K562 (cell line): ENCODE data around the gene DNAJC17. TPM values are rescaled to one million over a fixed set of nuclear protein-coding genes. Genes with fewer than 3 reads are reported as not detected.

Experiments used
- ATF1 ChIP-seq, 2 experiments: fragments of 450-650 bp in 1 of 2; IDR thresholded peaks; 2 replicates each; pipeline ENCODE4 v1.6.1; 2016; ENCODE audit warnings: missing compliant biosample characterization in 1 of 2, missing genetic modification characterization in 1 of 2
- CTBP1 ChIP-seq: fragments of 450-650 bp; IDR thresholded peaks from 2 replicates; pipeline ENCODE4 v1.6.1; 2016; ENCODE audit warnings: borderline replicate concordance
- HDAC1 ChIP-seq, 2 experiments: fragments of 450-650 bp; IDR thresholded peaks; 2 replicates each; pipeline ENCODE4 v1.6.1; 2016 to 2017; ENCODE audit warnings: inconsistent platforms in 1 of 2, mild to moderate bottlenecking in 1 of 2, moderate library complexity in 1 of 2
- HNRNPLL ChIP-seq: fragments of 200-400 bp; formaldehyde crosslinking; IDR thresholded peaks from 2 replicates; pipeline ENCODE4 v1.6.1; 2017; ENCODE audit warnings: low read length, low read depth, mild to moderate bottlenecking; ENCODE audit not compliant: poor library complexity, severe bottlenecking
- MAFK ChIP-seq: IDR thresholded peaks from 2 replicates; pipeline ENCODE4 v1.6.1; 2011; ENCODE audit warnings: low read length, improper control_type of control experiment
- MBD2 ChIP-seq: sonication (generic); IDR thresholded peaks from 2 replicates; pipeline ENCODE4 v1.6.1; 2016; ENCODE audit warnings: low read depth, borderline replicate concordance
- MEIS2 ChIP-seq: fragments of 450-650 bp; IDR thresholded peaks from 2 replicates; pipeline ENCODE4 v1.6.1; 2014; ENCODE audit warnings: mild to moderate bottlenecking; ENCODE audit not compliant: partially characterized antibody
- NELFE ChIP-seq: IDR thresholded peaks from 2 replicates; pipeline ENCODE4 v1.6.1; 2011; ENCODE audit warnings: mild to moderate bottlenecking; ENCODE audit not compliant: insufficient read depth, insufficient read length
- POLR2AphosphoS5 ChIP-seq: IDR thresholded peaks from 2 replicates; pipeline ENCODE4 v1.6.1; 2011; ENCODE audit warnings: mild to moderate bottlenecking, low read depth, low read length, moderate library complexity; ENCODE audit not compliant: control insufficient read depth, insufficient read depth
- TARDBP ChIP-seq: fragments of 450-650 bp; IDR thresholded peaks from 2 replicates; pipeline ENCODE4 v1.6.1; 2016
- TEAD4 ChIP-seq, 2 experiments: sonication (generic) in 1 of 2; formaldehyde crosslinking in 1 of 2; IDR thresholded peaks; 2 replicates each; pipeline versions ENCODE4 v1.6.1 to v1.8.0; 2012 to 2022; ENCODE audit warnings: borderline replicate concordance in 1 of 2, inconsistent platforms in 1 of 2, low read length in 1 of 2, mild to moderate bottlenecking in 1 of 2, missing genetic modification reagents in 1 of 2
- U2AF1 ChIP-seq: fragments of 200-400 bp; formaldehyde crosslinking; optimal IDR thresholded peaks from 2 replicates; pipeline ENCODE3; 2017; ENCODE audit warnings: mild to moderate bottlenecking, low read depth, low read length, moderate library complexity
- ZNF445 ChIP-seq: fragments of 250-450 bp; sonication (Bioruptor Pico); IDR thresholded peaks from 2 replicates; pipeline ENCODE4 v1.4.0; 2020; ENCODE audit warnings: low read depth, mild to moderate bottlenecking, moderate library complexity
- polyA plus RNA-seq, 8 experiments: library from polyadenylated mRNA; depleted of rRNA in 4 of 8; stranded (reverse) in 5 of 8; unstranded in 3 of 8; fragments of >200 nt; fragmentation: Nextera tagmentation in 2 of 8; fragmentation: Illumina TruSeq in 1 of 8; extraction: Ambion mirVana in 2 of 8; extraction: Trizol in 1 of 8; gene quantifications; 2 replicates each; pipeline versions ENCODE4 v1.2.1 to v1.2.3, GENCODE V29; 2011 to 2014; ENCODE audit warnings: inconsistent platforms in 1 of 8, missing spikeins in 1 of 8
- total RNA-seq, 7 experiments: library from RNA; depleted of rRNA in 6 of 7; stranded (reverse); fragments of >200 nt in 6 of 7; fragmentation: Illumina TruSeq in 2 of 7; extraction: Trizol in 2 of 7; gene quantifications; 2 replicates each; pipeline versions ENCODE4 v1.2.1 to v1.2.3, GENCODE V29; 2011 to 2021; ENCODE audit warnings: low replicate concordance in 1 of 7
- TF ChIP-seq, protein P1 (sequence below), 3 experiments: fragments of 200-800 bp in 1 of 3; sonication (Bioruptor generic) in 1 of 3; sonication (generic) in 1 of 3; formaldehyde crosslinking in 1 of 3; IDR thresholded peaks; 2 replicates each; pipeline versions ENCODE4 v1.6.1 to v1.8.0; 2016 to 2022; ENCODE audit warnings: mild to moderate bottlenecking in 2 of 3, missing compliant biosample characterization in 2 of 3, missing genetic modification characterization in 2 of 3, missing genetic modification reagents in 1 of 3
- TF ChIP-seq, protein P2 (sequence below): sonication (generic); formaldehyde crosslinking; IDR thresholded peaks from 2 replicates; pipeline ENCODE4 v1.8.0; 2023; ENCODE audit warnings: missing genetic modification reagents, mild to moderate bottlenecking, borderline replicate concordance

DNAJC17 gene
- total and polyA plus RNA-seq, 9 of the 15 experiments (the other 6 are each of a cell fraction or from before 2014, with no cell fraction given): 2.4 to 79.4 (median 44.2) TPM

DNA sequence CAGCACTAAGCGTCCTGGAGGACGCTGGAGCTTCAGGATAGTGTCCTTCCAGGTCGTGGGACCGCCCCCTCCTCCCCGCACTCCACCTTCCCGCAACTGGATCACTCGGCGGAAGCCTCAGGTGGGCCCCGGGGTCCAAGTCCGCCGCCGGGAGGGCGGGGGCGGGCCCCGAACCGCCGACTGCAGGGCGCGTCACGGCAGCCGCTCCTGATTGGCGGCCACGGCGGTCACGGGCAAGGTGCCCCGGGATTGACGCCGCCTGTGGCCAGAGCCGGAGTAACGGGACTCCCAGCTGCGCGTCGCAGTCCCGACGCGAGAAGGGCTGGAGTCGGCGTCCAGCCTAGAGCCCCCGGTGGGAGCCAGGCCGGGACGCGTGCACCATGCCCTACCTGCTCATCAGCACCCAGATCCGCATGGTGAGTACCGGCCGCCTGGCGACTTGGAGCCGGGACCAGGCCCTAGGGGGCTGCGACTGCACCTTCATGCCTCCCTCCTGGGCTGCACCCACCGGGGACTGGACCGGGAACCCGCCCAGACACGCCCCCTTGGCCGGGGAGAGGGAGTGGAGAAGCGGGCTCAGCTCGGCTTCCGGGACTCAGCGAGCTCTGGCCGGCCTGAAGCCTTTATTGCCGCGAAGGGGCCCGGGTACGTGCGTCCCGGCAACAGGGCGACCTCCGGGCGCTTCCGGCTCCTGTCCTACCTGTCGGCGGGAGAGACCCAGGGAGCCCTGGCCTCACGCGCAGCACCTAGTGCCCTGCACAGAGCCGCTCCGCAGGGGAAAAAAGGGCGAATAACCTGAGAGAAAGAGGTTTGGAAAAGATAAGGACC is 43.3 kb downstream of the DNAJC17 start, which contains the start of gene GCHFR (continued):
- TF ChIP-seq, protein P1, sequence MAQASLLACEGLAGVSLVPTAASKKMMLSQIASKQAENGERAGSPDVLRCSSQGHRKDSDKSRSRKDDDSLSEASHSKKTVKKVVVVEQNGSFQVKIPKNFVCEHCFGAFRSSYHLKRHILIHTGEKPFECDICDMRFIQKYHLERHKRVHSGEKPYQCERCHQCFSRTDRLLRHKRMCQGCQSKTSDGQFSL (CRISPR knock-in tag; IDR thresholded peaks at IDR 0.05): peak; percentile 55; the same call in 1 of the 2 replicates
- TF ChIP-seq, protein P1 (tag; IDR thresholded peaks at IDR 0.05): no peak
- no peak for TF ChIP-seq MBD2
- TF ChIP-seq HDAC1 (IDR thresholded peaks at IDR 0.05): peak in 1 of 2 experiments; percentile 82; a peak in 2 of 4 replicates
- TF ChIP-seq TEAD4 (IDR thresholded peaks at IDR 0.05; ENCODE audit: low read length): no peak
- no peak for TF ChIP-seq TEAD4 (CRISPR knock-in tag; IDR thresholded peaks at IDR 0.05; ENCODE audit: borderline replicate concordance)
- TF ChIP-seq, protein P2, sequence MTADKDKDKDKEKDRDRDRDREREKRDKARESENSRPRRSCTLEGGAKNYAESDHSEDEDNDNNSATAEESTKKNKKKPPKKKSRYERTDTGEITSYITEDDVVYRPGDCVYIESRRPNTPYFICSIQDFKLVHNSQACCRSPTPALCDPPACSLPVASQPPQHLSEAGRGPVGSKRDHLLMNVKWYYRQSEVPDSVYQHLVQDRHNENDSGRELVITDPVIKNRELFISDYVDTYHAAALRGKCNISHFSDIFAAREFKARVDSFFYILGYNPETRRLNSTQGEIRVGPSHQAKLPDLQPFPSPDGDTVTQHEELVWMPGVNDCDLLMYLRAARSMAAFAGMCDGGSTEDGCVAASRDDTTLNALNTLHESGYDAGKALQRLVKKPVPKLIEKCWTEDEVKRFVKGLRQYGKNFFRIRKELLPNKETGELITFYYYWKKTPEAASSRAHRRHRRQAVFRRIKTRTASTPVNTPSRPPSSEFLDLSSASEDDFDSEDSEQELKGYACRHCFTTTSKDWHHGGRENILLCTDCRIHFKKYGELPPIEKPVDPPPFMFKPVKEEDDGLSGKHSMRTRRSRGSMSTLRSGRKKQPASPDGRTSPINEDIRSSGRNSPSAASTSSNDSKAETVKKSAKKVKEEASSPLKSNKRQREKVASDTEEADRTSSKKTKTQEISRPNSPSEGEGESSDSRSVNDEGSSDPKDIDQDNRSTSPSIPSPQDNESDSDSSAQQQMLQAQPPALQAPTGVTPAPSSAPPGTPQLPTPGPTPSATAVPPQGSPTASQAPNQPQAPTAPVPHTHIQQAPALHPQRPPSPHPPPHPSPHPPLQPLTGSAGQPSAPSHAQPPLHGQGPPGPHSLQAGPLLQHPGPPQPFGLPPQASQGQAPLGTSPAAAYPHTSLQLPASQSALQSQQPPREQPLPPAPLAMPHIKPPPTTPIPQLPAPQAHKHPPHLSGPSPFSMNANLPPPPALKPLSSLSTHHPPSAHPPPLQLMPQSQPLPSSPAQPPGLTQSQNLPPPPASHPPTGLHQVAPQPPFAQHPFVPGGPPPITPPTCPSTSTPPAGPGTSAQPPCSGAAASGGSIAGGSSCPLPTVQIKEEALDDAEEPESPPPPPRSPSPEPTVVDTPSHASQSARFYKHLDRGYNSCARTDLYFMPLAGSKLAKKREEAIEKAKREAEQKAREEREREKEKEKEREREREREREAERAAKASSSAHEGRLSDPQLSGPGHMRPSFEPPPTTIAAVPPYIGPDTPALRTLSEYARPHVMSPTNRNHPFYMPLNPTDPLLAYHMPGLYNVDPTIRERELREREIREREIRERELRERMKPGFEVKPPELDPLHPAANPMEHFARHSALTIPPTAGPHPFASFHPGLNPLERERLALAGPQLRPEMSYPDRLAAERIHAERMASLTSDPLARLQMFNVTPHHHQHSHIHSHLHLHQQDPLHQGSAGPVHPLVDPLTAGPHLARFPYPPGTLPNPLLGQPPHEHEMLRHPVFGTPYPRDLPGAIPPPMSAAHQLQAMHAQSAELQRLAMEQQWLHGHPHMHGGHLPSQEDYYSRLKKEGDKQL (CRISPR knock-in tag): no peak
- 0 out of 2 replicates have a peak, but pooled peaks have one; percentile 14 for TF ChIP-seq POLR2AphosphoS5
- TF ChIP-seq U2AF1: peak; percentile 71
- TF ChIP-seq NELFE: no peak
- TF ChIP-seq MEIS2: peak; percentile 47
- no peak for TF ChIP-seq ZNF445 (CRISPR knock-in tag)
- TF ChIP-seq HNRNPLL: peak; percentile 37
- peak; percentile 83 for TF ChIP-seq CTBP1
- TF ChIP-seq MAFK: no peak
- peak; percentile 49 for TF ChIP-seq ATF1 (CRISPR knock-in tag; IDR thresholded peaks at IDR 0.05)
- peak; percentile 91 for TF ChIP-seq ATF1 (tag; IDR thresholded peaks at IDR 0.05)
- peak; percentile 36; the same call in 1 of the 2 replicates for TF ChIP-seq TARDBP
